Nucleus accumbens (tissue), 56 donors: ENCODE data around the gene SMIM35.

Source experiments
- DNase-seq, 56 donors: peaks; one replicate each; lab custom pipeline; 2025; lab: John Stamatoyannopoulos, UW

SMIM35 gene

GRCh38 chr11:118060081-118060661 is 26.6 kb downstream of the SMIM35 start:
- peak in 5 of 56 donors; percentile 22 to 49 (median 40) for DNase-seq

GRCh38 chr11:118059246-118059940 is 27.4 kb downstream of the SMIM35 start:
- peak in 16 of 56 donors; percentile 17 to 66 (median 40) for DNase-seq

GRCh38 chr11:118058311-118059245 is 28.2 kb downstream of the SMIM35 start:
- no peak for DNase-seq

GRCh38 chr11:118057251-118058145 is 29.3 kb downstream of the SMIM35 start:
- DNase-seq = no peak

- DNase-seq = no peak
These were observed 30.0 kb downstream of the SMIM35 start for GRCh38 chr11:118056806-118057205.

- no peak for DNase-seq
These were observed 30.8 kb downstream of the SMIM35 start for GRCh38 chr11:118055966-118056365.

- DNase-seq = no peak
These were observed 31.8 kb downstream of the SMIM35 start for GRCh38 chr11:118054712-118055640.

GRCh38 chr11:118052581-118053206 is 34.1 kb downstream of the SMIM35 start:
- no peak for DNase-seq

GRCh38 chr11:118051611-118052461 is 34.9 kb downstream of the SMIM35 start:
- DNase-seq = no peak

- DNase-seq = no peak
These were observed 35.6 kb downstream of the SMIM35 start for GRCh38 chr11:118051136-118051610.

GRCh38 chr11:118050208-118050891 is 36.4 kb downstream of the SMIM35 start:
- no peak for DNase-seq

GRCh38 chr11:118049771-118050170 is 37.0 kb downstream of the SMIM35 start:
- DNase-seq = no peak

- no peak for DNase-seq
These were observed 38.0 kb downstream of the SMIM35 start for GRCh38 chr11:118048472-118049370.

- DNase-seq = no peak
These were observed 39.0 kb downstream of the SMIM35 start for GRCh38 chr11:118047749-118048148.

GRCh38 chr11:118046964-118047700 is 39.6 kb downstream of the SMIM35 start:
- DNase-seq = no peak
